Measurements from ENCODE around the gene CLCN7.
A peak's percentile ranks its signal among the peaks of the same experiment; 100 is the strongest.

The CLCN7 gene

GRCh38 chr16:1427473-1428461 is 47.1 kb downstream of the CLCN7 start:
- DNase-seq: no peak

- DNase-seq: no peak
These were observed 47.9 kb downstream of the CLCN7 start for GRCh38 chr16:1426734-1427471.

DNA sequence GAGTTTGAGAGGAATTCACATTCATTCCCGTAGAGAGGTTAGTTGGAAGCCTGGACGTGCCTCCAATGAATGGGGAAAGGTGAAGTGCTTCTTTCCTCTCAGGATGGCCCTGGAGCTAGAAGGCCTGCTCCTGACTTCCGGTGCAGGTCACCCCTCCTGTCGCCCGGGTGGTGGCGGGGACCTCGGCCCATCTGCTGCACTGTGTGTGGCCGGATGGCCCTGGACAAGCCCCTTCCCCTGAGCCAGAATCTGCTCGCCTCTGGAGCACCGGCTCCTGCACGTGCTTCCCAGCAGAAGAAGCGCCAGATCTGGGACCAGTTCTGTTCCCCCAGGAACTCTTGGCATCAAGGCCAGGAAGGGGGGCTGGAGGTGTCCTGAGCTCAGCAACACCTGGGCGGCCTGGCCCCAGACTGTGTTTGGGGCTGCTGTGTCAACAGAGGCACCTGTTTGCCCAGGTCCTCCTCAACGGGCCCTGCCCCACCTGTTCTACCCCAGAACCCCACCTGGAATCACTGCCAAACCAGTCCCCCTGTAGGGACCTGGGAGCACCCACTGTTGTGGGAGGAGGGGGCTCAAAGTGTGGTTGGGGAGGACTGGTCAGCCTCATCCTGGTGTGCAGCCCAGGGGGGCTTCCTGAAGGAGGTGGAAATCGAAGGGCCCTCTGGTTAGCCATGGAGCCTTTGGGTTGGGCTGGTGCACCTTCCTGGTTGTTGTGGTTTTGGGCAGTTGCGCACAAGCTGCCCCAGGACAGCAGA is 49.0 kb downstream of the CLCN7 start:
- DNase-seq: no peak

- DNase-seq: no peak
These were observed 50.8 kb downstream of the CLCN7 start for GRCh38 chr16:1424028-1424427.

DNA sequence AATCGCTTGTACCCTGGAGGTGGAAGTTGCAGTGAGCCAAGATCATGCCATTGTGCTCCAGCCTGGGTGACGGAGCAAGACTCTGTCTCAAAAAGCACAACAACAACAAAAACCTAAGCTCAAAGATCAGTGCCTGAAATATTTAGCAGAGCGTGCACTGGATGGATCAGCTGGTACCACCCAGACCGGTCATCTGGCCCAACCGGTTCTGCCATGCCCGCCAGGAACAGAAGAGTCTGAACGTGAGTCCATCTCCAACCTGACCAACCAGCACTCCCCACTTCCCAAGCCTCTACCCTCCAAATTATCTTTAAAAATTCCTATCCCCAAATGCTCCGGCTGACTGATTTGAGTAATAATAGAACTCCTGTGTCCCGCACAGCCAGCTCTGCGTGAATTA is 52.8 kb downstream of the CLCN7 start:
- DNase-seq: no peak

DNA sequence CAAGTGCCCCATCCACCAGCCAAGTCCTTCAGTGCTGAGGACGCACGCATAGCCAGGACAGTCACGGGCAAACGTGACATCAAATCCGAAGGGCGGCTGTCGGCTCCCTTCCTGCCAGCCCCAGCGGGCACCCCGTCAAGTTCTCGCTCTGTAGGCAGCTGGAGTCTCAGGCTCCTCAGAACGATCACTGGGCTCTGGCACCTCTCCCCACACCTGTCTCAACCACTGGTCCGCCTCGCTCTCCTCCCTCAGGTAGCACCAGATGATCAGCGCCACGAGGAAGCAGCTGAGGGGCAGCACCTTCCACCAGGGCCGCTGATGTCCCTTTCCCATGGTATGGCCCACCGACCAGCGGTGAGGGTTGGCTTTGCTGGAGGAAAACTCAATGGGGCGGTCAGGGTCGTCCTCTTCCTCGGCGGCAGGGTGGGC is 54.7 kb downstream of the CLCN7 start:
- DNase-seq: no peak

DNA sequence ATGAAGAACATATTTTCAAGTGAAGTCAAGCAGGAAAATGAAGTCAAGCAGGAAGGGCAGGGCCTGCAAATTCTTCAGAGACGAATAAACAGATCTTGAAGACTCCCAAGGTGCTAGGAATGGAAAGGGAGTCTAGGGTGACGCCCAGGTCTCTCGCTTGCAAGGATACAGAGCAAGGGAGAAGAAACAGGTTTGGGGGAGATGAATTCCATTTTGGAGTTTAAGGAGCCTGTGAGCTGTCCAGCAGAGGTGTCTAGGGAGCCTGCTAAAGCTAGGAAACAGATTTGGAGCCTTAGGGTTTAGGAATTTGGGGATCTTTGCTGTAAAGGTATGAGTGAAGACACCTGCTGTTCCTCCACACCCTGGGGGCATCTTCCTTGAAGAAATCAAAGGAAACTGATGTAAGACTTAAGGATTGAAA is 58.3 kb downstream of the CLCN7 start:
- no peak for DNase-seq

GRCh38 chr16:1414532-1415260 is 60.1 kb downstream of the CLCN7 start, which contains the start of gene UNKL:
Gene UNKL, minus strand, starts transcription at chr16:1414704. Its CDS starts 13 bp downstream, at chr16:1414691.
- DNase-seq: peak; percentile 28

DNA sequence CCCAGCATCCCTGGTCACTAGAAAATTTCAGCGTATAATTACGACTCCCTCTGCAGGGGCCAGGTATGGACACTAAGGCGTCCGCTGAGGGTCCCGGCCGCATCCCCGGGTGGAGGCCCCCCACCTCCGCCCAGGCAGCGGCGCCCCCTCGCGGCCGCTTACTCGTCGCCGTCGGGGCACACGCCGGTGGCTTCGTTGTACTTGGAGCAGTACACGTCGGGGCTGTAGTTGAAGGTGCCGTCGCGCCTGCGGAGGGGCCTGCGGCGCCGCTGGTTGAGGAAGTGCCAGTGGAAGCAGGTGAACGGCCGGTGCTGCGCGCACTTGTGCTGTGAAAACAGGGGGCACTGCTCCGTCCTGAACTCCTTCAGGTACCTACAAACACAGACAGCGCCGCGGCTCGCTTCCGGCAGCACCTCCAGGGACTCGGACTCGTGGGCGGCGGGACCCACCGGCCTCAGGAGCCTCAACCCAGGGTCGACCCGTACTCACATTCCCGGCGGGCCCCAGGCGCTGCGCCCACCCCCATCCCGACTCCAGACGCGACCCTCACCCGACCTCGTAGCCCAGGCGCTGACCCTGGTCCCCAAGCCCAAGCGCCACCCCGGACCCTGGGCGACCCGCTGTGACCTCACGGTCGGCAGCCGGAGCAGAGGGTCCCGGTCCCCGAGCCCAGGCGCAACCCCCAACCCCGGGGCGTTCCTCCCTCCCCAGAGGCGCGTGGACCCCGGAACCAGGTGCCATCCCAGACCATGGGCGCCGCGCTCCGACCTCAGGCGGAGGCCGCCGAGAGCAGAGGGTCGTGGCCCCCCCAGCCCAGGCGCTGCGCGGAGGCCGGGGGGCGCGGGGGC is 60.9 kb downstream of the CLCN7 start:
- DNase-seq: peak; percentile 41

DNA sequence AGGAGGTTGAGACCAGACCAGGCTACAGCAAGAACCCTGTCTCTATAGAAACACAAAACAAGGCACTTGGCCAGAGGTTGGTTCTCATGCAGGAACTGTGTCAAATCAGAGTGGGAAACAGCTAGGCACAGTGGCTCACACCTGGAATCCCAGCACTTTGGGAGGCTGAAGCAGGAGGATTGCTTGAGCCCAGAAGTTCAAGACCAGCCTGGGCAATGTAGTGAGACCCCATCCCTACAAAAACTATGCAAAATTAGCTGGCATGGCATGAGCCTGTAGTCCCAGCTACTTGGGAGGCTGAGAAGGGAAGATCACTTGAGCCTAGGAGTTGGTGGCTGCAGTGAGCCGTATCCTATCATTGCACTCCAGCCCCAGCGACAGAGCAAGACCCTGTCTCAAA is 62.0 kb downstream of the CLCN7 start:
- no peak for DNase-seq

DNA sequence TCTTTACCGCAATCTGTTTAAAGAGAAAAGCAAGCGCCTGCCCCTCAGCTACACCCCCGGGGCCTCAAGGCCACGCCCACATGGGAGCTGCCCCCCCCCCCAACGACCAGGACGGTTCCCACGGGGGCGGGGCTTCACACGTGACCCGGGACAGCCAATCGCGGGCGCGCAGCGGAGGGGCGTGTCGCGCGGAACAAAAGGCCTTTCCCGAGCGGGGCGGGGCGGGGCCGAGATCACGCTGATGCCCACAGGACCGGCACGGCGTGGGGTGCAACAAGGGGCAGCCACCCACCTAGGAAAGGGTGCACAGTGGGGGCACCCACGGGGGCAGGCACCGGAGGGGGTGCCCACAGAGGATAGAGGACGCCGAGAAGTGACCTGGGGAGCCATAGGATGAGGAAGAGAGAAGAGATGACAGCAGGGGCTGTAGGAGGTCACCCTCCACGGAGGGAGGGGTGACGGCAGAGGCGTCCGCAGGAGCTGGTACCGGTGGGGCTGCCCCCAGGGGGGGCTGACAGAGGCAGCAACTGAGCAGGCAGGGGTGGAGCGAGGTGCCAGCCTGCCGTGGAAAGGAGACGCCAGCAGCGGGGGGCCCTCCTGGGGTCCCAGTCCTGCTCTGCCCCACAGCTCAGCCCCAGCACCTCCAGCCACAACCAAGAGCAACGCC is 66.5 kb downstream of the CLCN7 start:
- DNase-seq: peak; percentile 93

DNA sequence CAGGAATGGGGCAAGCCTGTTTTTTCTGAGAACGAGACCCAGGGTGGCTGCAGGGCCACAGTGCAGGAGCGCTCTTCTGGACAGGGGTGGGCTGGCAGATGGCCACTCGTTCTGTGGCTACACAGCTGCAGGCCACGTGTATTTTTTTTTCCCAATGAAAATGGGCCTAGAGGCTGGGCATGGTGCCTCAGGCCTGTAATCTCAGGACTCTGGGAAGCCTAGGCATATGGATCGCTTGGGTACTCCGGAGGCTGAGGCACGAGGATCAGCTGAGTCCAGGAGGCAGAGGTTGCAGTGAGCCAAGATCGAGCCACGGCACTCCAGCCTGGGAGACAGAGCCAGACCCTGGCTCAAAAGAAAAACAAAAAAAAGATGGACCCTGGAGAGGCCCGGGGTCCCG is 67.1 kb downstream of the CLCN7 start:
- no peak for DNase-seq

DNA sequence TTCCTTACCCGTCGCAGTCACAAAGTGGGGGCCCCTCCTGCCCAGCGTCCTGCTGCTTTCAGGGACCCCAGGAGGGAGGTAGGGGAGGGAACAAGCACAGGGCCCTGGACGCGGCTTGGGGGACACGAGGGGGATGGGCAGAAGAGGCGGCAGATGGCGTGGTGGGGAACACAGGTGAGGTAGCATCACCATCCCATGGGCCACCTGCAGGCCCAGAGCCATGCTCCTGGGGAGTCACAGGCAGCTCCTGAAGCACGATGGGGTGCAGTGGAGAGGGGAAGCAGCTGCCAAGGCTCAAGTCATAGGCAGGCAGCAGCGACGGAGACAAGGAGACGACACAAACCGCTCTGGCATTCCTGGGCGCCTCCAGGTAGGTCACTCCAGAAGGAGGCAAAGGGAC is 71.1 kb downstream of the CLCN7 start:
- DNase-seq: no peak

- no peak for DNase-seq
These were observed 71.8 kb downstream of the CLCN7 start for GRCh38 chr16:1403036-1403435.

DNA sequence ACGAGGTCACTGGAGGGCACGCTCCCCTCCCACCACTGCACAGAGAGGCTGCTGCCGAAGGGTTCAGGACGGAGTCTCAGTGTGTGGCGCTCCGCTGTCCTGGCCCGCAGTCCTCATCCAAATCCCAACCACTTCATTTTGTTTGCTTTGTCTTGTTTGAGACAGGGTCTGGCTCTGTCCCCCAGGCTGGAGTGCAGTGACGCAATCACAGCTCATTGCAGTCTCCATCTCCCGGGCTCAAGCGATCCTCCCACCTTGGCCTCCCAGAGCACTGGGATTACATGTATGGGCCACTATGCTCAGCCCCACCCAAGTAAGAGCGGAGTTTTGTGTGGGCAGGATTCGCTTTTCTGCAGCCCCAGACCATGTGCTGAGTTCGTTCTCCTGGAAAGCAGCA is 73.1 kb downstream of the CLCN7 start:
- DNase-seq: no peak

- no peak for DNase-seq
These were observed 73.6 kb downstream of the CLCN7 start for GRCh38 chr16:1401061-1401757.

DNA sequence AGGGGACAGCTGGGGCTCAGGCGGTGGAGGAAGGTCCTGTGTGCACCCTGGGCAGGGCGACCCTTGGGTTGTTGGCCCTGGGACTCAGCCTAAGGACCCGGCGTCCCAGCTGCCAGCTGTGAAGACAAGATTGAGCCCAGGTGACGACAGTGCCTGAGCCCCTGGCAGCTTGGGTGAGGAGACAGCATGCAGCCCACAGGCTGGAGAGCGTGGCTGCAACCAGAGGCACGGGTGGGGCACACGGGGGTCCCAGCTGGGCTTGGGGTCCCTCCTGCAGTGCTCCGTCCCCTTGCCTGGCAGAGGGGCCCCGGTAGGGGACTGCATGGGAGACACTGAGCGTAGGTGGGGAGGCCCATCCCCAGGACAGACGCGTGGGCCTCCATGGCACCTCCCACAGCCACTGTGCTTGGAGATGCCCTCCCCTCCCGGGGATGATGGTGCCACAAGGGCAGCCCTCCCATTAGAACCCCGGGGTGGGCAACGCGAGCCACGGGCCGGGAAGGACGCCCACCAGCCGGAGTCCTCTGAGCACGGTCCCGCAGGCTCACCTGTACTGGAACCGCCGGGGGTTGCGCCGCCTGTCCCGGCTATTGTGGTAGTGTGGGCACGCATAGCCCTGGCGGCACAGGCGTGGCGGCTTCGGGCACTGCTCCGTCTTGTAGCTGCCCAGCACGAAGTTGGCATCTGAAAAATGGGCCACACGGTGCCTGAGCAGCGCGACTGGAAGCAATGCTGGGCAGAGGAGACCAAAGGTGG is 75.8 kb downstream of the CLCN7 start:
- no peak for DNase-seq

DNA sequence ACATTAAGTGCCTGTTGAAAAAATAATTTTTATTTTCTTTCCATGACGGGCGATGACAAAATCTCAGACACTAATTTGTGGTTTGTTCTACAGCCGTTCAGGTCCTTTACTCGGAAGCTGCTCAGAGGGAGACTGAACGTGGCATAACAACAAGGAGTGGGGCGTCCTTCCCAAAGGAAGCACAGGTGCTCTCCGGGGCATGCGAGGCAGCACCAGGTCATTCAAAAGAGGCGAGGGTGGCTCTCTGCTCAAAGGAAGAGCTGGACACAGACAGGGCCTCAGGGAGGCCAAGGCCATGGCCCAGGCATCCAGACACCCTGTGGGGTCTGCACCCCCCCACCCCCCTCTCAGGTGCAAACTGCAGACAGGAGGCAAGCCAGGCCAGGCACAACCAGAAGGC is 76.5 kb downstream of the CLCN7 start:
- DNase-seq: no peak

GRCh38 chr16:1397779-1398178 is 77.0 kb downstream of the CLCN7 start:
- DNase-seq: no peak
